GM23338 (cell line): ENCODE results near the gene TOGARAM1. TPM values are rescaled to one million over a fixed set of nuclear protein-coding genes. Genes with fewer than 3 reads are reported as not detected.

Source experiments
- ATAC-seq: fragments of 200-7000 bp; cut with Tn5 transposase; 3 replicates; pipeline ENCODE4 v1.9.1; 2020
- DNase-seq: peaks from one replicate; pipeline ENCODE4 v3.0.0-alpha.2; 2015; ENCODE audit warnings: low spot score
- H2AFZ ChIP-seq: fragments of 200-600 bp; sonication (generic); 2 replicates; pipeline ENCODE4 v1.8.0; 2016; ENCODE audit warnings: antibody characterized with exemption, mild to moderate bottlenecking, moderate library complexity
- H3F3A ChIP-seq: fragments of 200-600 bp; sonication (generic); replicated peaks from 2 replicates; pipeline ENCODE4 v1.8.0; 2017; ENCODE audit warnings: antibody characterized with exemption, mixed run types, low read depth
- H3K27ac ChIP-seq: fragments of 200-600 bp; sonication (generic); 2 replicates; pipeline ENCODE4 v1.6.1; 2016; ENCODE audit warnings: low read depth
- H3K27me3 ChIP-seq: fragments of 200-600 bp; sonication (generic); 2 replicates; pipeline ENCODE4 v1.8.0; 2016; ENCODE audit warnings: mild to moderate bottlenecking, mixed run types, moderate library complexity; ENCODE audit not compliant: insufficient read depth
- H3K36me3 ChIP-seq: fragments of 200-600 bp; sonication (generic); 2 replicates; pipeline ENCODE4 v1.8.0; 2016; ENCODE audit warnings: mild to moderate bottlenecking; ENCODE audit not compliant: insufficient read depth
- H3K4me1 ChIP-seq: fragments of 200-600 bp; sonication (generic); 2 replicates; pipeline ENCODE4 v1.8.0; 2016; ENCODE audit warnings: mild to moderate bottlenecking, moderate library complexity; ENCODE audit not compliant: insufficient read depth
- H3K4me2 ChIP-seq: fragments of 200-600 bp; sonication (generic); 2 replicates; pipeline ENCODE4 v1.7.1; 2017; ENCODE audit warnings: mixed run types
- H3K4me3 ChIP-seq: fragments of 200-600 bp; sonication (generic); 2 replicates; pipeline ENCODE4 v1.6.1; 2016; ENCODE audit warnings: mixed run types
- H3K79me2 ChIP-seq: fragments of 200-600 bp; sonication (generic); replicated peaks from 2 replicates; pipeline ENCODE4 v1.8.0; 2017; ENCODE audit warnings: mild to moderate bottlenecking; ENCODE audit not compliant: insufficient read depth
- H3K9me2 ChIP-seq: fragments of 200-600 bp; sonication (generic); 2 replicates; pipeline ENCODE4 v1.8.0; 2017; ENCODE audit not compliant: insufficient read depth
- H4K20me1 ChIP-seq: fragments of 200-600 bp; sonication (generic); replicated peaks from 2 replicates; pipeline ENCODE4 v1.8.0; 2017; ENCODE audit warnings: mild to moderate bottlenecking; ENCODE audit not compliant: insufficient read depth
- H3K27ac Mint-ChIP-seq: 2 replicates; pipeline ENCODE4 v1.8.0; 2020; ENCODE audit warnings: inconsistent platforms, mild to moderate bottlenecking, moderate library complexity, mixed read lengths
- H3K27me3 Mint-ChIP-seq: 3 replicates; pipeline ENCODE4 v1.8.0; 2022; ENCODE audit warnings: low read depth, mild to moderate bottlenecking, moderate library complexity, mixed read lengths, inconsistent platforms; ENCODE audit not compliant: insufficient read depth, poor library complexity
- H3K36me3 Mint-ChIP-seq: 3 replicates; pipeline ENCODE4 v1.8.0; 2021; ENCODE audit warnings: low read depth, mild to moderate bottlenecking, inconsistent platforms, moderate library complexity, mixed read lengths
- H3K4me1 Mint-ChIP-seq: 3 replicates; pipeline ENCODE4 v1.8.0; 2020; ENCODE audit warnings: mild to moderate bottlenecking, inconsistent platforms, mixed read lengths
- H3K4me3 Mint-ChIP-seq: 3 replicates; pipeline ENCODE4 v1.8.0; 2021; ENCODE audit warnings: moderate library complexity, mild to moderate bottlenecking, inconsistent platforms, mixed read lengths
- H3K9me3 Mint-ChIP-seq: 3 replicates; pipeline ENCODE4 v1.8.0; 2020; ENCODE audit warnings: moderate library complexity, mild to moderate bottlenecking, inconsistent platforms, mixed read lengths
- CREB1 ChIP-seq: fragments of 250-450 bp; sonication (Bioruptor Pico); IDR thresholded peaks from 2 replicates; pipeline ENCODE4 v1.5.0; 2020; ENCODE audit warnings: low read depth, mild to moderate bottlenecking, moderate library complexity
- ETS1 ChIP-seq: IDR thresholded peaks from 2 replicates; pipeline ENCODE4 v1.6.1; 2016; ENCODE audit warnings: antibody characterized with exemption
- EZH2 ChIP-seq: fragments of 200-600 bp; sonication (generic); IDR thresholded peaks from one replicate; pipeline ENCODE4 v1.8.0; 2017; ENCODE audit warnings: antibody characterized with exemption, mild to moderate bottlenecking, low read depth; ENCODE audit not compliant: unreplicated experiment
- EZH2phosphoT487 ChIP-seq: fragments of 200-600 bp; sonication (generic); IDR thresholded peaks from one replicate; pipeline ENCODE4 v1.8.1; 2018; ENCODE audit warnings: antibody characterized with exemption; ENCODE audit not compliant: unreplicated experiment
- STAT1 ChIP-seq: IDR thresholded peaks from one replicate; pipeline ENCODE4 v1.6.1; 2016; ENCODE audit warnings: antibody characterized with exemption; ENCODE audit not compliant: unreplicated experiment
- ZNF114 ChIP-seq: fragments of 250-450 bp; sonication (Bioruptor Pico); IDR thresholded peaks from 2 replicates; pipeline ENCODE4 v1.5.0; 2020; ENCODE audit warnings: mild to moderate bottlenecking, moderate library complexity
- ZNF331 ChIP-seq: fragments of 250-450 bp; sonication (Bioruptor Pico); IDR thresholded peaks from 2 replicates; pipeline ENCODE4 v1.5.0; 2020; ENCODE audit warnings: low read depth, mild to moderate bottlenecking, moderate library complexity
- polyA plus RNA-seq: library from polyadenylated mRNA; unstranded; fragments of >200 nt; fragmentation: Nextera tagmentation; extraction: Ambion mirVana; gene quantifications from 2 replicates; pipeline ENCODE4 v1.2.1, GENCODE V29; 2016
- total RNA-seq: library from RNA; depleted of rRNA; stranded (reverse); fragments of >200 nt; shearing (Covaris generic); gene quantifications from 2 replicates; pipeline ENCODE4 v1.2.3, GENCODE V29; 2014
- TF ChIP-seq, protein P1 (sequence below): IDR thresholded peaks from one replicate; pipeline ENCODE4 v1.6.1; 2018; ENCODE audit warnings: antibody characterized with exemption; ENCODE audit not compliant: unreplicated experiment
- TF ChIP-seq, protein P2 (sequence below): fragments of 250-450 bp; sonication (Bioruptor Pico); IDR thresholded peaks from 2 replicates; pipeline ENCODE4 v1.5.0; 2020; ENCODE audit warnings: mild to moderate bottlenecking, moderate library complexity

Gene TOGARAM1
- total and polyA plus RNA-seq, 2 experiments from 2014 or later, result 9.6 to 9.8 TPM

- no peak for TF ChIP-seq ZNF114 (CRISPR knock-in tag)
- TF ChIP-seq ZNF331 (CRISPR knock-in tag), result no peak
- no peak for TF ChIP-seq STAT1
- no peak for TF ChIP-seq EZH2
- TF ChIP-seq EZH2phosphoT487, result no peak
- TF ChIP-seq, protein P1, sequence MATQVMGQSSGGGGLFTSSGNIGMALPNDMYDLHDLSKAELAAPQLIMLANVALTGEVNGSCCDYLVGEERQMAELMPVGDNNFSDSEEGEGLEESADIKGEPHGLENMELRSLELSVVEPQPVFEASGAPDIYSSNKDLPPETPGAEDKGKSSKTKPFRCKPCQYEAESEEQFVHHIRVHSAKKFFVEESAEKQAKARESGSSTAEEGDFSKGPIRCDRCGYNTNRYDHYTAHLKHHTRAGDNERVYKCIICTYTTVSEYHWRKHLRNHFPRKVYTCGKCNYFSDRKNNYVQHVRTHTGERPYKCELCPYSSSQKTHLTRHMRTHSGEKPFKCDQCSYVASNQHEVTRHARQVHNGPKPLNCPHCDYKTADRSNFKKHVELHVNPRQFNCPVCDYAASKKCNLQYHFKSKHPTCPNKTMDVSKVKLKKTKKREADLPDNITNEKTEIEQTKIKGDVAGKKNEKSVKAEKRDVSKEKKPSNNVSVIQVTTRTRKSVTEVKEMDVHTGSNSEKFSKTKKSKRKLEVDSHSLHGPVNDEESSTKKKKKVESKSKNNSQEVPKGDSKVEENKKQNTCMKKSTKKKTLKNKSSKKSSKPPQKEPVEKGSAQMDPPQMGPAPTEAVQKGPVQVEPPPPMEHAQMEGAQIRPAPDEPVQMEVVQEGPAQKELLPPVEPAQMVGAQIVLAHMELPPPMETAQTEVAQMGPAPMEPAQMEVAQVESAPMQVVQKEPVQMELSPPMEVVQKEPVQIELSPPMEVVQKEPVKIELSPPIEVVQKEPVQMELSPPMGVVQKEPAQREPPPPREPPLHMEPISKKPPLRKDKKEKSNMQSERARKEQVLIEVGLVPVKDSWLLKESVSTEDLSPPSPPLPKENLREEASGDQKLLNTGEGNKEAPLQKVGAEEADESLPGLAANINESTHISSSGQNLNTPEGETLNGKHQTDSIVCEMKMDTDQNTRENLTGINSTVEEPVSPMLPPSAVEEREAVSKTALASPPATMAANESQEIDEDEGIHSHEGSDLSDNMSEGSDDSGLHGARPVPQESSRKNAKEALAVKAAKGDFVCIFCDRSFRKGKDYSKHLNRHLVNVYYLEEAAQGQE, result no peak
These were observed 7.2 kb upstream of the TOGARAM1 start (continued) for GRCh38 chr14:44954750-44955149.

GRCh38 chr14:44955528-44955927, 6.5 kb upstream of the TOGARAM1 start:
- Histone ChIP-seq H4K20me1 (no peaks in the 10 kb centered on the region; the same call in 1 of the 2 replicates), H2AFZ (no peak overlapping the region), H3K79me2 (peaks cover 81% of the 10 kb centered on the region), H3K27me3 (no peaks in the 10 kb centered on the region), H3K4me2 (no peak overlapping the region), H3K36me3 (no peaks in the 10 kb centered on the region), H3K4me3 (no peak overlapping the region), H3K9me2 (no peaks in the 10 kb centered on the region), H3F3A (no peaks in the 10 kb centered on the region), H3K27ac (no peak overlapping the region), H3K4me1 (peaks cover 12% of the 10 kb centered on the region; the same call in 1 of the 2 replicates)
- Mint-ChIP-seq H3K36me3 (no peaks in the 10 kb centered on the region; the same call in 2 of the 3 replicates), H3K27me3 (no peaks in the 10 kb centered on the region), H3K4me1 (peaks cover 10% of the 10 kb centered on the region; the same call in 2 of the 3 replicates), H3K27ac (no peak overlapping the region), H3K4me3 (no peak overlapping the region), H3K9me3 (no peaks in the 10 kb centered on the region)
- no peak for ATAC-seq
- DNase-seq, result no peak
- TF ChIP-seq, protein P2, sequence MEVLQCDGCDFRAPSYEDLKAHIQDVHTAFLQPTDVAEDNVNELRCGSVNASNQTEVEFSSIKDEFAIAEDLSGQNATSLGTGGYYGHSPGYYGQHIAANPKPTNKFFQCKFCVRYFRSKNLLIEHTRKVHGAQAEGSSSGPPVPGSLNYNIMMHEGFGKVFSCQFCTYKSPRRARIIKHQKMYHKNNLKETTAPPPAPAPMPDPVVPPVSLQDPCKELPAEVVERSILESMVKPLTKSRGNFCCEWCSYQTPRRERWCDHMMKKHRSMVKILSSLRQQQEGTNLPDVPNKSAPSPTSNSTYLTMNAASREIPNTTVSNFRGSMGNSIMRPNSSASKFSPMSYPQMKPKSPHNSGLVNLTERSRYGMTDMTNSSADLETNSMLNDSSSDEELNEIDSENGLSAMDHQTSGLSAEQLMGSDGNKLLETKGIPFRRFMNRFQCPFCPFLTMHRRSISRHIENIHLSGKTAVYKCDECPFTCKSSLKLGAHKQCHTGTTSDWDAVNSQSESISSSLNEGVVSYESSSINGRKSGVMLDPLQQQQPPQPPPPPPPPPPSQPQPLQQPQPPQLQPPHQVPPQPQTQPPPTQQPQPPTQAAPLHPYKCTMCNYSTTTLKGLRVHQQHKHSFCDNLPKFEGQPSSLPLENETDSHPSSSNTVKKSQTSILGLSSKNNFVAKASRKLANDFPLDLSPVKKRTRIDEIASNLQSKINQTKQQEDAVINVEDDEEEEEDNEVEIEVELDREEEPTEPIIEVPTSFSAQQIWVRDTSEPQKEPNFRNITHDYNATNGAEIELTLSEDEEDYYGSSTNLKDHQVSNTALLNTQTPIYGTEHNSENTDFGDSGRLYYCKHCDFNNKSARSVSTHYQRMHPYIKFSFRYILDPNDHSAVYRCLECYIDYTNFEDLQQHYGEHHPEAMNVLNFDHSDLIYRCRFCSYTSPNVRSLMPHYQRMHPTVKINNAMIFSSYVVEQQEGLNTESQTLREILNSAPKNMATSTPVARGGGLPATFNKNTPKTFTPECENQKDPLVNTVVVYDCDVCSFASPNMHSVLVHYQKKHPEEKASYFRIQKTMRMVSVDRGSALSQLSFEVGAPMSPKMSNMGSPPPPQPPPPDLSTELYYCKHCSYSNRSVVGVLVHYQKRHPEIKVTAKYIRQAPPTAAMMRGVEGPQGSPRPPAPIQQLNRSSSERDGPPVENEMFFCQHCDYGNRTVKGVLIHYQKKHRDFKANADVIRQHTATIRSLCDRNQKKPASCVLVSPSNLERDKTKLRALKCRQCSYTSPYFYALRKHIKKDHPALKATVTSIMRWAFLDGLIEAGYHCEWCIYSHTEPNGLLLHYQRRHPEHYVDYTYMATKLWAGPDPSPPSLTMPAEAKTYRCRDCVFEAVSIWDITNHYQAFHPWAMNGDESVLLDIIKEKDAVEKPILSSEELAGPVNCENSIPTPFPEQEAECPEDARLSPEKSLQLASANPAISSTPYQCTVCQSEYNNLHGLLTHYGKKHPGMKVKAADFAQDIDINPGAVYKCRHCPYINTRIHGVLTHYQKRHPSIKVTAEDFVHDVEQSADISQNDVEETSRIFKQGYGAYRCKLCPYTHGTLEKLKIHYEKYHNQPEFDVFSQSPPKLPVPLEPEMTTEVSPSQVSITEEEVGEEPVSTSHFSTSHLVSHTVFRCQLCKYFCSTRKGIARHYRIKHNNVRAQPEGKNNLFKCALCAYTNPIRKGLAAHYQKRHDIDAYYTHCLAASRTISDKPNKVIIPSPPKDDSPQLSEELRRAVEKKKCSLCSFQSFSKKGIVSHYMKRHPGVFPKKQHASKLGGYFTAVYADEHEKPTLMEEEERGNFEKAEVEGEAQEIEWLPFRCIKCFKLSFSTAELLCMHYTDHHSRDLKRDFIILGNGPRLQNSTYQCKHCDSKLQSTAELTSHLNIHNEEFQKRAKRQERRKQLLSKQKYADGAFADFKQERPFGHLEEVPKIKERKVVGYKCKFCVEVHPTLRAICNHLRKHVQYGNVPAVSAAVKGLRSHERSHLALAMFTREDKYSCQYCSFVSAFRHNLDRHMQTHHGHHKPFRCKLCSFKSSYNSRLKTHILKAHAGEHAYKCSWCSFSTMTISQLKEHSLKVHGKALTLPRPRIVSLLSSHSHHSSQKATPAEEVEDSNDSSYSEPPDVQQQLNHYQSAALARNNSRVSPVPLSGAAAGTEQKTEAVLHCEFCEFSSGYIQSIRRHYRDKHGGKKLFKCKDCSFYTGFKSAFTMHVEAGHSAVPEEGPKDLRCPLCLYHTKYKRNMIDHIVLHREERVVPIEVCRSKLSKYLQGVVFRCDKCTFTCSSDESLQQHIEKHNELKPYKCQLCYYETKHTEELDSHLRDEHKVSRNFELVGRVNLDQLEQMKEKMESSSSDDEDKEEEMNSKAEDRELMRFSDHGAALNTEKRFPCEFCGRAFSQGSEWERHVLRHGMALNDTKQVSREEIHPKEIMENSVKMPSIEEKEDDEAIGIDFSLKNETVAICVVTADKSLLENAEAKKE (CRISPR knock-in tag), result no peak
- TF ChIP-seq ETS1, result no peak
- no peak for TF ChIP-seq CREB1 (CRISPR knock-in tag)
